ENCODE measurements around the gene TSSC4.
"Not testable (repeated sequence)": the region's sequence is repeated elsewhere in the genome, so short reads cannot be mapped to it uniquely, and the experiment has no call there.

- TF ChIP-seq, protein P1, sequence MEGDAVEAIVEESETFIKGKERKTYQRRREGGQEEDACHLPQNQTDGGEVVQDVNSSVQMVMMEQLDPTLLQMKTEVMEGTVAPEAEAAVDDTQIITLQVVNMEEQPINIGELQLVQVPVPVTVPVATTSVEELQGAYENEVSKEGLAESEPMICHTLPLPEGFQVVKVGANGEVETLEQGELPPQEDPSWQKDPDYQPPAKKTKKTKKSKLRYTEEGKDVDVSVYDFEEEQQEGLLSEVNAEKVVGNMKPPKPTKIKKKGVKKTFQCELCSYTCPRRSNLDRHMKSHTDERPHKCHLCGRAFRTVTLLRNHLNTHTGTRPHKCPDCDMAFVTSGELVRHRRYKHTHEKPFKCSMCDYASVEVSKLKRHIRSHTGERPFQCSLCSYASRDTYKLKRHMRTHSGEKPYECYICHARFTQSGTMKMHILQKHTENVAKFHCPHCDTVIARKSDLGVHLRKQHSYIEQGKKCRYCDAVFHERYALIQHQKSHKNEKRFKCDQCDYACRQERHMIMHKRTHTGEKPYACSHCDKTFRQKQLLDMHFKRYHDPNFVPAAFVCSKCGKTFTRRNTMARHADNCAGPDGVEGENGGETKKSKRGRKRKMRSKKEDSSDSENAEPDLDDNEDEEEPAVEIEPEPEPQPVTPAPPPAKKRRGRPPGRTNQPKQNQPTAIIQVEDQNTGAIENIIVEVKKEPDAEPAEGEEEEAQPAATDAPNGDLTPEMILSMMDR (conservative IDR thresholded peaks at IDR 0.05; ENCODE audit: low read length), result not testable (repeated sequence)
- not testable (repeated sequence) for TF ChIP-seq EZH2phosphoT487 (IDR thresholded peaks at IDR 0.05; ENCODE audit: borderline replicate concordance, low read depth, low read length)
Measured at GRCh38 chr11:2357651-2358050, 42.9 kb upstream of the TSSC4 start.

Data from OCI-LY7 (cell line).